HG03039 (cell line): ENCODE results near the gene QSOX2.
"Not testable (repeated sequence)": the region's sequence is repeated elsewhere in the genome, so short reads cannot be mapped to it uniquely, and the experiment has no call there.

Experiments used
- ATAC-seq: cut with Tn5 transposase; IDR thresholded peaks from one replicate; pipeline ENCODE4 v1.9.1; 2021; ENCODE audit warnings: mild to moderate bottlenecking, moderate library complexity; ENCODE audit not compliant: unreplicated experiment

QSOX2 gene

DNA sequence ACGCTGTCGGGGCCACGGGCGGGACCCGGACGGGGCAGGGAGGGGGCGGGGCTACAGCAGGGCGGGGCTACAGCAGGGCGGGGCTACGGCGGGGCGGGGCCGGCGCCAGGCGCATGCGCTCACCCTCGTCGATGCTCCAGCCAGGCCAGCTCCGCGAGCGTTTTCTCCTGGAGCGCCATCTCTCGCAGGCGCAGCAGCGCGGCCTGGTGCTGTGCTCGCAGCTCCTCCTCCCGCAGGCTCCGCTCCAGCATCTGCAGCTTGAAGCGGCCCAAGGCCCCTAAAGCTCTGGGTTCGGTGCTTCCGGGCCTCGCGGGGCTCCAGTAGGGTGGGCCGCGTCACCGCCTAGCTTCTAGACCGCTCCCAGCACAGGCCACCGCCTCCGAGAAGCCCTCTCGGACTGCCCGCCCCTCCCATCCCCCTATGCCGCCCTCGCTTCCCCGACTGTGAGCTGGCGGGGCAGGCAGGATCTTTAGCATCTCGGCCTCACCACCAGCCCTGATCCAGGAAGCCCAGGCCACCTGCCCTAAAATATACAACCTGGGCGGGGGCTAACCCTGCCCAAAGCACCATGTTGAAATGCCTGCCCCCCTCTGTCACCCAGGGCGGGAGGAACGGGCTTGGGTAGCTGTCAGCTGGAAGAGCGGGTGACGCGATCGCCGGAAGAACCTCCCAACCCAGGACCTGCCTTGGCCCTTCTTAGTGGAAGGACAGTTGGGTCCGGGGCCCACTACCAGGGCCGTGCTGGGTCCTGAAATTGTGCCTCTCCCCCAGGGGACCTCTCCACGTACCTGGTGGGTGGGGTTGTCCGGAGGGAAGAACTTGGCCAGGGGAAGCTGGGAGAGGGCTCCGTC lies 21.9 kb upstream of the QSOX2 start:
- ATAC-seq: peak; percentile 66

GRCh38 chr9:136266641-136267040 lies 21.0 kb upstream of the QSOX2 start:
- not testable (repeated sequence) for ATAC-seq

- no peak for ATAC-seq
These were observed 20.1 kb upstream of the QSOX2 start for GRCh38 chr9:136265561-136266355.

DNA sequence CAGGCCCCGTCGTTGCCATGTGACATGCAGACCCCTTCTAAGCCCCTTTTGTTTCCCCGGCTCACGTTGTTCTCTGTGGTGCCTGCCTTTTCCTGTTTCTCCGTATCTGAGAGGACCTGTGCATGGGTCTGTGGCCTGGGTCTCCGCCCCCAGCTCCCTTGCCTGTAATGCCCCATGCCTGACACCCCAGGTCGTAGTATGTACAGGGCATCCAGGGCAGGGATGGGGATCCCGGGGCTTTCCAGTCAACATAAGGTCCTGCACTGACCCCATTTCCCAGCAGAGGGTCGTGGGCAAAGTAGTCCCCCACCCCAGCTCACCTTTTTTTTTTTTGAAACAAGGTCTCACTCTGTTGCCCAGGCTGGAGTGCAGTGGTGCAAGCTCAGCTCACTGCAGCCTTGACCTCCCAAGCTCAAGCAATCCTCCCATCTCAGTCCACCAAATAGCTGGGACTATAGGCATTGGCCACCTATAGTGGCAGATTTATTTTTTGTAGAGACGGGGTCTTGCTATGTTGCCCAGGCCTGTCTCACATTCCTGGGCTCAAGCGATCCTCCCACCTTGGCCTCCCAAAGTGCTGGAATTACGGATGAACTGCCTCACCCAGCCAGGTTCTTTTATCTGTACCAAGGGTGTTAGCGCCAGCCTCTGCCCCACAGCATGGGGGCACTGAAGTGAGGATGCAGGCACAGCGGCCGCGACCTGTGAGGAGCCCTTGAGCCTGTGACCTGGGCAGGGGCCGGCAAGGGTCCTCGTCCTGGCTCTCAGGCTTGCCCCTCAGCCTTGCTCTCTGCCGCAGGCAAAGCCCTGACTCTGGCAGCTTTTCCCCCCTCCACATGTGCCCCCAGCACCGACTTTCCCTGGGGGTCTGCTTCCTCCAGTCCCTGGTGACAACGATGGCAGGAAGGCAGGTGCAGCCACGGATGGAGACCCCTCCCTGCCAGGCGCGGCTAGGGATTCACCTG lies 19.1 kb upstream of the QSOX2 start:
- ATAC-seq: no peak

DNA sequence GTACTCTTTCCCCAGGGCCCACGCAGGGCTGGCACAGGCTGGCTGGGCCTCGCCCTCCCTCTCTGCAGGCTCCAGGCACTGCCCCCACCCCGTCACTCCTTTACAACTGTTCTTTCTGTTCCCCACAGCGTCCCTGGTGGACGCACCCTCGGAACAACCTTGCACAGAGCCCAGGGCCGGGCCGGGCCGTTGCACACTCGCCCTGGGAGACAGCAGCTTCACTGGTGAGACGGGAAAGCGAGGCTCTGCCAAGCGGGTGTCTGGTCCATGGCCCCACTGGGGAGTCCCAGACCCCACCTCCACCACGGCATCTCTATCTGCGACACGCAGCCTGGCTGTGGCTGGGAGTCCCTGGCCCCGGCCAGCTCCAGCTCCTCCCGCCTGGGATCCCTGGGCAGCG lies 18.4 kb upstream of the QSOX2 start:
- ATAC-seq: no peak

GRCh38 chr9:136262671-136263178 lies 17.1 kb upstream of the QSOX2 start:
- ATAC-seq: no peak

DNA sequence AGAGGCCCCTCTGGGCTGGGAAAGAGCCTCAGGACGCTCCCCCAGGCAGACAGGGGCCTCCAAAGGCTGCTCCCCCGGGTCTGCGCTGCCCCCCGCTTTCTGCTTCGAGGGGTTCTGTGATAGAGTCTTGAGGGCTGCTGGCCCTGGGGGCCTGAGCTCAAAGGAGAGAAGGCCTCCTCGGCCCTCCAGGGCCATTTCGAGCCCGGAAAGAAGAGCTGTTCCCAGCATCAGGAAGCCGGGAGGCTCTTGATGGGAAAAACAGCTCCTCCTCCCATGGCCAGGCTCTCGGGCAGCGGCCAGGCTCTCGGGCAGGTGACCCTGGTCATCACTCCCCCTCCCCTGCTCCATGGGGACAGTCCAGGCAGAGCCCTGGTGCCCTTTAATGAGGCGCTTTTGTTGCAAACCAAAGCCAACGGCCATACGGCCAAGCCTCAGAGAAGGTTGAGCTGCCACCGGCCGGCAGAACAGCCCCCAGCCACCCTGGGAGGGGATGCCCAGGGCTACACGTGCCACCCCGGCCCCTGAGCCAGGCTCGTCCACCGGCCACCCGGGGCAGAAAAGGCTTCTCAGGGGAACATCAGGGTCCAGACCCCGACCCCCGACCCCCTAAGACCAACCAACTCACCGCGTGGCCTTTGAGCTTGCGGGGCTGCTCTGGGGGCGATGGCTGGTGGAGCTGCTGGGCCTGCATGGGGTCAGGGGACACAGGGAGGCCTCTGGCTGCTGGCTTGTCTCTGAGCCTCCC lies 16.2 kb upstream of the QSOX2 start:
- ATAC-seq: no peak

DNA sequence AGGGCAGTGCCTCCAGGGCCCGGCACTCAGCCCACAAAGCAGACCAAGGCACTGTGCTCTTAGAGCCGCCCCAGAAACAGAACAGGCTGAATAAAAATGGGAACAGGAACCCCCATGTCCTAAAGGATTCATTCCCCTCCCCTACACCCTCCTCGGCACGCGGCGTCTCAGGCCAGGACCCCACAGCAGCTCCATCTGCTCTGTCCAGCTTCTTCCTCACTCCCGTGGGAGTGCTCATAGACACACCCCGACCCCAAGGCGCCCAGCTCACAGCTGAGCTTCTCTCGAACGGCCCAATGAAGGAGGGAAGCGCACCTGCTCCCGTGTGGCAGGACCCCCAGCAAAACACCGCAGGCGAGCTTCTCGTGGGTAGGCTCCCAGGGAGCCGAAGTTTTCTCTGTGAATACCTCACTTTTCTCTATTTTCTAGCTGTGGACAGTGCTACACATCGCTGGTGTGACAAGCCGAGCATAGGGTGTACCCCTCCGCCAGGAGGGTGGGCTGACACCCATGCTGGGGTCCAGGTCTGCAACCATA lies 15.4 kb upstream of the QSOX2 start:
- ATAC-seq: no peak

DNA sequence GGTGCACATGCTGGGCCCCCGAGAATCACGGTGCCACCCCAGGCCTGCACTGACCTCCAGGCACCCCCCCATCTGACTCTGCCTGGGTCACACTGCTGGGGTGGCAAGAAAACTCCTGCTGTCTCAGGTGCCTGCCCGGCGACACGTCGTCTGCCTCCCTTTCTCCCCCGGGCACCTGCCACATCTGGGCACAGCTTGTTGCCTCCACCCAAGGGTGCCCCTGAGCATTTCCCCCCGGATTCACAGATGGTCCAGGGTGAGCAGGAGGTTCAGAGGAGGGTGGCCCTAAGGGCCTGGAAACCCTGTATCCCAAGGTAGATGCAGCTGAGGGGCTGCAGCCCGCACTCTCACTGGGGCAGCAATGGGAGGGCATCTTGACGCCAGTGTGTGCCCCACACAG lies 14.9 kb upstream of the QSOX2 start:
- no peak for ATAC-seq

DNA sequence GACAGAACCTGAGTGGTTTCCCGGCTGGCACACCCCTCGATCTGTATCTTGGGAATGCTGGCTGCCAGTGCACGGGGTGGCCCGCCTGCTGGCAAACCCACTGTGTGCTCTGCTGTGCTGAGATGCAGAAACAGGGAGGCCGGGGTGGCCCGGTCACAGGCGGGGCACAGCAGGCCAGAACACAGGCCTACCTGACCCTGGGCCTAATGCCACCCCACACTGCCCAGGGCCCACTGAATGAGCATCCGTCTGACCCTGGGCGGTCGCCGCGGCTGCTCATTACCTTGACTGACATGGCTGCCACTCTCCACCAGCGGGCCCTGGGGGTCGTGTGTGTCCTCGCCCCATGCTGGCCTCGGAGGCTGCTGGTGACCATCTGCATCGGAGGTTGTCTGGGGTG lies 14.2 kb upstream of the QSOX2 start:
- ATAC-seq: no peak

GRCh38 chr9:136259517-136259813 lies 13.9 kb upstream of the QSOX2 start:
- ATAC-seq: no peak

GRCh38 chr9:136258786-136259516 lies 13.3 kb upstream of the QSOX2 start:
- ATAC-seq: no peak

GRCh38 chr9:136258299-136258625 lies 12.7 kb upstream of the QSOX2 start:
- ATAC-seq: no peak

GRCh38 chr9:136257381-136258298 lies 12.0 kb upstream of the QSOX2 start:
- ATAC-seq: no peak

DNA sequence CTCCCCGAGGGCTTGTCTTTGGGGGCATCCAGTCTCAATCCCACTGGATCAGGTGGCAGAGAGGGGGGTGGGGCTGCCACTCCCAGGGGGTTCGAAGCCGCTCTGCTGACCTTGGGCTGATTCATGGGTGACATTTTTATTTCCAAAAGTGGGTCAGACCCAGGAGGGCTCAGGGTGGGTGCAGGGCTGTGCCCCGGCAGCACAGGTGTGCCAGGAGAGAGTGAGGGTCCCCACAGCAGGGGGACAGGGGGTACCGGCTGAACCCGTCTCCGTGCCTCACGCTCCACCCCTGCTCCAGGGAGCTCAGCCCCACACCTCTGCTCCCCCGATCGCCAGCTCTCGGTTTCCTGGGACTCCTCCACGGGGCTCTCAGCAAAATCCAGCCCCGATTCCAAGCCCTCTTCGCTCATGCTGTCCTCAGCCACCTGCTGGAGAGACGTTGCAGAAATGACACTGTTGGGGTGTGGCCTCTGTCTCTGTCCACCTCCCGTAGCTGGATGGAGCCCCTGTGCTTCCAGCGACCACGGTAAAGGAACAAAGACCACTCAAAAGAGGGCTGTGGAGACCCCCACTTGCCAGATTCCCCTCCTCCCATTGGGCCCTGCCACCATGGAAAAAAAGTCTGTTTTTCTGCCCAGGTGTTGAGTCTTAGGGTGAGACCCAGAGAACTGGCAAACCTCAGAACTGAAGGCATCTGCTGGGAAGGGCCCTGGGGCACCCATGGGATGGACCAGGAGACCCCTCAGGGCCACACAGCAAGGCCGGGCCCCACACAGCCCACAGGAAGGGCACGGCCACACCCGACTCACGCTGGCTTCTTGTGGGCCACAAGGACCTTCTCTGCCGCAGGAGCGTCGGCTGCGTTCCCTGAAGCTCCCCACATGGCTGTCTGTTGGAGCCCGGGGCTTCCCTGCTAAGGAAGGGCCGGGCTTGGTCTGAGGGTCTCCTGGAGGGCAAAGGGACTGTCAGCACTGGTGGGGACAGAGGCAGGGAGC lies 10.6 kb upstream of the QSOX2 start:
- no peak for ATAC-seq

DNA sequence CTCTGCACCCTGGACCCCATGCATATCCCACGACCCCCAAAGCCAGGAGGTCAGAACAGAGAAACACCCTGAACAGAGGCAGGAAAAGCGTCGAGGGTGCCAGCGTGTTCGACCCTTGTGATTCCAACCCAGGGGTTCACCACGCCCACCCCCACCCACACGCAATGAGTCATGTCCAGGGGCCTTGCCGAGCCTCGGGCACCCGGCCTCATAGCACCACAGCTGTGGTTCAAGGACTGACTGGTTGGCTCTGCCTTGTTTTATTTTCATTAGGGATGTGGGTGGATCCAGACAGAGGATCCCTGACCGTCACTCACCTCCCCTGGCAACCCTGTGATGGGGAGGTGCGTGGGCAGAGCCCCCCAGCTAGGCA lies 9.5 kb upstream of the QSOX2 start:
- no peak for ATAC-seq
